Esophagus muscularis mucosa (tissue), 4 donors: Measurements from ENCODE around the gene SOAT2.
"Not testable (repeated sequence)": the region's sequence is repeated elsewhere in the genome, so short reads cannot be mapped to it uniquely, and the experiment has no call there.

Source experiments
- EP300 ChIP-seq: sonication (generic); formaldehyde crosslinking; IDR thresholded peaks from one replicate; pipeline ENCODE4 v1.6.1; 2017; ENCODE audit warnings: antibody characterized with exemption
- POLR2A ChIP-seq: fragments of 450-650 bp; IDR thresholded peaks from one replicate; pipeline ENCODE4 v1.6.1; 2017; ENCODE audit warnings: antibody characterized with exemption, moderate library complexity, mild to moderate bottlenecking, low read depth
- POLR2AphosphoS5 ChIP-seq, 2 donors: sonication (generic); formaldehyde crosslinking; IDR thresholded peaks; one replicate each; pipeline ENCODE4 v1.6.1; 2017; ENCODE audit warnings: antibody characterized with exemption in 2 of 2
- TF ChIP-seq, protein P1 (sequence below), 3 experiments: fragments of 200-600 bp in 2 of 3; fragments of 450-650 bp in 1 of 3; sonication (generic) in 2 of 3; IDR thresholded peaks; one replicate each; pipeline ENCODE4 v1.5.1; 2017 to 2019; ENCODE audit warnings: antibody characterized with exemption in 3 of 3, mild to moderate bottlenecking in 2 of 3, moderate library complexity in 1 of 3

DNA sequence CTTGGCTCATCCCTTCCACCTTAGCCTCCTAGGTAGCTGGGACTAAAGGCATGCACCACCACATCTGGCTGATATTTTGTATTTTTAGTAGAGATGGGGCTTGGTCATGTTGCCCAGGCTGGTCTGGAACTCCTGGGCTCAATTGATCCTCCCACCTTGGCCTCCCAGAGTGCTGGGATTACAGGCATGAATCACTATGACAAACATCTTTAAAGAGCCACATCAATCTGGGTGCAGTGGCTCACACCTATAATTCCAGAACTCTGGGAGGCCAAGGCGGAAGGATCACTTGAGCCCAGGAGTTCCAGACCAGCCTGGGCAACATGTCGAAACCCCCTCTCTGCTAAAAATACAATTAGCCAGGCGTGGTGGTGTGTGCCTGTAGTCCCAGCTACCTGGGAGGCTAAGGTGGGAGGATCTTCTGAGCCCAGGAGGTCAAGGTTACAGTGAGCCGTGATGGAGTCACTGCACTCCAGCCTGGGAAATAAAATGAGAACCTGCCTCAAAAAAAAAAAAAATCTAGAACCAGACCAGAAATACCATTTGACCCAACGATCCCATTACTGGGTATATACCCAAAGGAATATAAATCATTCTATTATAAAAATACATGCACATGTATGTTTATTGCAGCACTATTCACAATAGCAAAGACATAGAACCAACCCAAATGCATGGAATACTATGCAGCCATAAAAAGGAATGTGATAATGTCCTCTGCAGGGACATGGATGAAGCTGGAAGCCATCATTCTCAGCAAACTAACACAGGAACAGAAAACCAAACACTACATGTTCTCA, 8.3 kb upstream of the SOAT2 start:
- TF ChIP-seq, protein P1, sequence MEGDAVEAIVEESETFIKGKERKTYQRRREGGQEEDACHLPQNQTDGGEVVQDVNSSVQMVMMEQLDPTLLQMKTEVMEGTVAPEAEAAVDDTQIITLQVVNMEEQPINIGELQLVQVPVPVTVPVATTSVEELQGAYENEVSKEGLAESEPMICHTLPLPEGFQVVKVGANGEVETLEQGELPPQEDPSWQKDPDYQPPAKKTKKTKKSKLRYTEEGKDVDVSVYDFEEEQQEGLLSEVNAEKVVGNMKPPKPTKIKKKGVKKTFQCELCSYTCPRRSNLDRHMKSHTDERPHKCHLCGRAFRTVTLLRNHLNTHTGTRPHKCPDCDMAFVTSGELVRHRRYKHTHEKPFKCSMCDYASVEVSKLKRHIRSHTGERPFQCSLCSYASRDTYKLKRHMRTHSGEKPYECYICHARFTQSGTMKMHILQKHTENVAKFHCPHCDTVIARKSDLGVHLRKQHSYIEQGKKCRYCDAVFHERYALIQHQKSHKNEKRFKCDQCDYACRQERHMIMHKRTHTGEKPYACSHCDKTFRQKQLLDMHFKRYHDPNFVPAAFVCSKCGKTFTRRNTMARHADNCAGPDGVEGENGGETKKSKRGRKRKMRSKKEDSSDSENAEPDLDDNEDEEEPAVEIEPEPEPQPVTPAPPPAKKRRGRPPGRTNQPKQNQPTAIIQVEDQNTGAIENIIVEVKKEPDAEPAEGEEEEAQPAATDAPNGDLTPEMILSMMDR (IDR thresholded peaks at IDR 0.05) = not testable (repeated sequence)
- not testable (repeated sequence) for TF ChIP-seq EP300; POLR2A; POLR2AphosphoS5 (IDR thresholded peaks at IDR 0.05)
